Astrocyte (in vitro differentiated cells and primary cell): Measurements from ENCODE around the gene SLC25A2. TPM values are rescaled to one million over a fixed set of nuclear protein-coding genes. Genes with fewer than 3 reads are reported as not detected.
A peak's percentile ranks its signal among the peaks of the same experiment; 100 is the strongest.
"Not testable (repeated sequence)": the region's sequence is repeated elsewhere in the genome, so short reads cannot be mapped to it uniquely, and the experiment has no call there.

Source experiments
- DNase-seq: peaks from one replicate; pipeline ENCODE4 v3.0.0-alpha.2; 2010; ENCODE audit warnings: low read depth
- FAIRE-seq: peaks from 2 replicates; lab custom pipeline; 2011; peaks lifted over from hg19 to GRCh38; lab: Jason Lieb, UNC
- H2AFZ ChIP-seq: 2 replicates; pipeline ENCODE4 v1.6.0; 2012; ENCODE audit warnings: low read depth, low read length, inconsistent platforms
- H3K27ac ChIP-seq: 2 replicates; pipeline ENCODE4 v1.5.1; 2011; ENCODE audit warnings: low read depth, low read length, inconsistent platforms
- H3K27me3 ChIP-seq: 2 replicates; pipeline ENCODE4 v1.6.0; 2011; ENCODE audit warnings: low read length, inconsistent platforms; ENCODE audit not compliant: insufficient read depth
- H3K36me3 ChIP-seq: 2 replicates; pipeline ENCODE4 v1.5.1; 2011; ENCODE audit warnings: low read length, inconsistent platforms; ENCODE audit not compliant: insufficient read depth
- H3K4me1 ChIP-seq: 2 replicates; pipeline ENCODE4 v1.5.1; 2011; ENCODE audit warnings: low read length, inconsistent platforms; ENCODE audit not compliant: insufficient read depth
- H3K4me2 ChIP-seq: 2 replicates; pipeline ENCODE4 v1.6.0; 2012; ENCODE audit warnings: low read length, inconsistent platforms
- H3K4me3 ChIP-seq: 2 replicates; pipeline ENCODE4 v1.5.1; 2011; ENCODE audit warnings: low read depth, mild to moderate bottlenecking, low read length, inconsistent platforms; ENCODE audit not compliant: insufficient read depth
- H3K79me2 ChIP-seq: 2 replicates; pipeline ENCODE4 v1.6.0; 2012; ENCODE audit warnings: mild to moderate bottlenecking, low read length, inconsistent platforms; ENCODE audit not compliant: insufficient read depth
- H3K9ac ChIP-seq: 2 replicates; pipeline ENCODE4 v1.6.0; 2012; ENCODE audit warnings: mild to moderate bottlenecking, low read length, inconsistent platforms
- H3K9me3 ChIP-seq: 2 replicates; pipeline ENCODE4 v1.5.1; 2012; ENCODE audit warnings: low read depth, mild to moderate bottlenecking, low read length, inconsistent platforms; ENCODE audit not compliant: insufficient read depth
- H4K20me1 ChIP-seq: 2 replicates; pipeline ENCODE4 v1.6.0; 2012; ENCODE audit warnings: low read length, inconsistent platforms; ENCODE audit not compliant: insufficient read depth
- H3K27ac Mint-ChIP-seq: one replicate; pipeline ENCODE4 v1.8.0; 2021; ENCODE audit warnings: mild to moderate bottlenecking, mixed read lengths; ENCODE audit not compliant: unreplicated experiment
- H3K27me3 Mint-ChIP-seq: one replicate; pipeline ENCODE4 v1.8.0; 2021; ENCODE audit warnings: low read depth, mixed read lengths; ENCODE audit not compliant: unreplicated experiment
- H3K36me3 Mint-ChIP-seq: one replicate; pipeline ENCODE4 v1.8.0; 2021; ENCODE audit warnings: low read depth, mixed read lengths; ENCODE audit not compliant: unreplicated experiment
- H3K4me1 Mint-ChIP-seq: one replicate; pipeline ENCODE4 v1.8.0; 2021; ENCODE audit warnings: low read depth, mixed read lengths; ENCODE audit not compliant: unreplicated experiment
- H3K4me3 Mint-ChIP-seq: one replicate; pipeline ENCODE4 v1.8.0; 2021; ENCODE audit warnings: mild to moderate bottlenecking, moderate library complexity, mixed read lengths; ENCODE audit not compliant: unreplicated experiment
- H3K9me3 Mint-ChIP-seq: one replicate; pipeline ENCODE4 v1.8.0; 2021; ENCODE audit warnings: mild to moderate bottlenecking, mixed read lengths; ENCODE audit not compliant: unreplicated experiment
- CTCF ChIP-seq: IDR thresholded peaks from 2 replicates; pipeline ENCODE4 v1.5.1; 2011; ENCODE audit warnings: low read depth, mild to moderate bottlenecking, inconsistent platforms, low read length, moderate library complexity; ENCODE audit not compliant: insufficient read depth
- EZH2 ChIP-seq: IDR thresholded peaks from 2 replicates; pipeline ENCODE4 v1.6.1; 2012; ENCODE audit warnings: mild to moderate bottlenecking, low read length, inconsistent platforms; ENCODE audit not compliant: insufficient read depth
- total RNA-seq: library from RNA; stranded (reverse); gene quantifications from 2 replicates; pipeline ENCODE4 v1.2.1, GENCODE V29; 2021

The SLC25A2 gene
- total RNA-seq, 1 donor from 2014 or later: 0.25 TPM

- Histone ChIP-seq H3K4me3 (peak within 1 kb of the TSS; percentile 54), H3K36me3 (no peaks in the 10 kb centered on the region), H2AFZ (peak within 1 kb of the TSS; percentile 76), H3K27me3 (peaks cover 3% of the 10 kb centered on the region), H3K27ac (no peak within 1 kb of the TSS), H3K9ac (peak within 1 kb of the TSS; percentile 53), H3K4me1 (no peaks in the 10 kb centered on the region), H3K9me3 (peaks cover 36% of the 10 kb centered on the region), H3K4me2 (peak within 1 kb of the TSS; percentile 66), H3K79me2 (no peaks in the 10 kb centered on the region), H4K20me1 (no peaks in the 10 kb centered on the region)
- FAIRE-seq (no peak), DNase-seq (peak; percentile 55)
- no peak within 1 kb of the TSS for H3K27ac Mint-ChIP-seq
- H3K4me3 Mint-ChIP-seq: no peak within 1 kb of the TSS
- peaks cover 49% of the 10 kb centered on the region for H3K9me3 Mint-ChIP-seq
- TF ChIP-seq CTCF (peak; percentile 41), EZH2 (no peak)
- H3K36me3 Mint-ChIP-seq: peaks cover 6% of the 10 kb centered on the region
- H3K4me1 Mint-ChIP-seq: no peaks in the 10 kb centered on the region
- no peaks in the 10 kb centered on the region for H3K27me3 Mint-ChIP-seq
These were observed 39.5 kb upstream of the SLC25A2 start, which contains the start of gene PCDHGA3 for GRCh38 chr5:141343242-141343952. TSS of gene PCDHGA3 (plus strand) at chr5:141343829. CDS start at chr5:141344034, 205 bp downstream.

DNA sequence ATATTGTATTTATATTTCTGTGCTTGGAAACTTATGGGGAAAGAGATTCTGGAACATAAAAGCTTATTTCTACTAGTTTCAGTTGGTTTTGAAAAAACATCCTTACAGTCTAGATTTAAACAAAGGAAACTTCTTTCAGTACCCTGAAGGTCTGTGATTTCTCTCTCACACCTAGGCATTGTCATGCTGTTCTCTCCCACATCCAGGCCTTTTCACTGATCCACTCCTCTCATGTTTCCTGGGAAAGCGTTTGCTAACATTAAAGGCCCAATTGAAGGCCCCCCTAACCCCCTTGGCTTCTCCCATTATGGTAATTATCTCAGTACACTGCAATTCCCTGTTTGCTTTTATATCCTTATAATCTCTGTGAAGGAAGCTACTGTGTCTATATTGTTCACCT, 38.9 kb upstream of the SLC25A2 start:
- H2AFZ ChIP-seq: no peak overlapping the region
- H3K9ac ChIP-seq: no peak overlapping the region
- no peak for FAIRE-seq
- Mint-ChIP-seq H3K36me3 (peaks cover 6% of the 10 kb centered on the region), H3K27me3 (peaks cover 2% of the 10 kb centered on the region), H3K9me3 (peaks cover 52% of the 10 kb centered on the region), H3K4me3 (no peak overlapping the region), H3K27ac (no peak overlapping the region), H3K4me1 (no peaks in the 10 kb centered on the region)
- H3K36me3 ChIP-seq: no peaks in the 10 kb centered on the region
- H3K4me1 ChIP-seq: no peaks in the 10 kb centered on the region
- H4K20me1 ChIP-seq: no peaks in the 10 kb centered on the region
- TF ChIP-seq CTCF: no peak
- TF ChIP-seq EZH2: no peak
- H3K9me3 ChIP-seq: peaks cover 36% of the 10 kb centered on the region
- H3K4me3 ChIP-seq: no peak overlapping the region
- H3K27ac ChIP-seq: no peak overlapping the region
- no peak overlapping the region for H3K4me2 ChIP-seq
- H3K79me2 ChIP-seq: no peaks in the 10 kb centered on the region
- no peak for DNase-seq
- H3K27me3 ChIP-seq: peaks cover 3% of the 10 kb centered on the region

DNA sequence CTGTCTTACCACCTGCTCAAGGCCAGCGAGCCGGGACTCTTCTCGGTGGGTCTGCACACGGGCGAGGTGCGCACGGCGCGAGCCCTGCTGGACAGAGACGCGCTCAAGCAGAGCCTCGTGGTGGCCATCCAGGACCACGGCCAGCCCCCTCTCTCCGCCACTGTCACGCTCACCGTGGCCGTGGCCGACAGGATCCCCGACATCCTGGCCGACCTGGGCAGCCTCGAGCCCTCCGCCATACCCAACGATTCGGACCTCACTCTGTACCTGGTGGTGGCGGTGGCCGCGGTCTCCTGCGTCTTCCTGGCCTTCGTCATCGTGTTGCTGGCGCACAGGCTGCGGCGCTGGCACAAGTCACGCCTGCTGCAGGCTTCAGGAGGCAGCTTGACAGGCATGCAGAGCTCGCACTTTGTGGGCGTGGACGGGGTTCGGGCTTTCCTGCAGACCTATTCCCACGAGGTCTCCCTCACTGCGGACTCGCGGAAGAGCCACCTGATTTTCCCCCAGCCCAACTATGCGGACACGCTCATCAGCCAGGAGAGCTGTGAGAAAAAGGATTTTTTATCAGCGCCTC, 37.0 kb upstream of the SLC25A2 start:
- H3K4me3 Mint-ChIP-seq, H3K36me3 Mint-ChIP-seq, H3K27ac ChIP-seq, H3K4me1 Mint-ChIP-seq, H3K27ac Mint-ChIP-seq, H3K4me2 ChIP-seq, H3K79me2 ChIP-seq, H3K4me3 ChIP-seq, H3K27me3 ChIP-seq, H3K4me1 ChIP-seq, DNase-seq, H3K9ac ChIP-seq, H3K36me3 ChIP-seq, H2AFZ ChIP-seq, H3K27me3 Mint-ChIP-seq, H4K20me1 ChIP-seq, FAIRE-seq: not testable (repeated sequence)
- peaks cover 48% of the 10 kb centered on the region for H3K9me3 Mint-ChIP-seq
- peaks cover 36% of the 10 kb centered on the region for H3K9me3 ChIP-seq
